HK-2 (cell line): ENCODE results near the gene TKT.

Source experiments
- DNase-seq: peaks from one replicate; pipeline ENCODE4 v3.0.0-alpha.2; 2018; ENCODE audit not compliant: unreplicated experiment

TKT gene

DNA sequence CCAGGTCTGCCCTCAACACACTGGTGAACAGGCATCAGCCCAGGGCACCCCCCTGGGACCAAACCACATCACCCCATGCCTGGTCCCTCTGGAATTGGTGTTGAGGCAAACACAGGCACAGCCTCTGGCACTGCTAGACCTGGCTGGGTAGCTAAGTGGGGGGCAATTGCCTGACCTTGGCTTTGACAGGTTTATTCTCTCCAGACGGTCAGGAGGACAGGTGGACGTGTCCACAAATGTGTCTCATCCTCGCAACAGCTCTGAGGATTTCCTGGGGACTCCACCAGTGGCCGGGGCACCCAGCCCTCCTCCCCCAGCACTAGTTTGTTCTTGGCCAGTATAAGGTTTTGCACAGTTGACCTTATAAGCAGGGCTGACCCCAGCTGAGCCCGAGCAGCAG, 31.3 kb downstream of the TKT start:
- no peak for DNase-seq

DNA sequence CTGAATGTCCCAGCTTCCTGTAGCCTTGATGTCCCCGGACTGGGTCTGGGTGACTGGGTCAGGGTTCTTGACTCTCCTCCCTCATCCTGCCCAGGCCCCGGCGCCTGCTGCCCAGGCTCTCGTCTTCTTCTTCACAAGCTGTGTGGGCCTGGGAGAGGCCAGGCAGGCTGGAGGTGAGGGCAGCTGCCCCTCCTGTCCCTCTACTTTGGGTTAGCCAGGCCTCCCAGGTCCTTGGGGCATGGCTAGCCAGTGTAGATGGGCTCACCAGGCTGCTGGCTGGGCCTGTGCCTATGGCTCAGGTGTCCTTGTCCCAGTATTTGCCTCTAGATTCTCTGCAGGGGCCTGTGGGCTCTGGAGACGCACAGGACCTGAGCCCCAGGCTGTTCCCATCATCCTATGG, 31.8 kb downstream of the TKT start:
- no peak for DNase-seq

GRCh38 chr3:53223541-53223966, 32.3 kb downstream of the TKT start:
- DNase-seq: no peak

DNA sequence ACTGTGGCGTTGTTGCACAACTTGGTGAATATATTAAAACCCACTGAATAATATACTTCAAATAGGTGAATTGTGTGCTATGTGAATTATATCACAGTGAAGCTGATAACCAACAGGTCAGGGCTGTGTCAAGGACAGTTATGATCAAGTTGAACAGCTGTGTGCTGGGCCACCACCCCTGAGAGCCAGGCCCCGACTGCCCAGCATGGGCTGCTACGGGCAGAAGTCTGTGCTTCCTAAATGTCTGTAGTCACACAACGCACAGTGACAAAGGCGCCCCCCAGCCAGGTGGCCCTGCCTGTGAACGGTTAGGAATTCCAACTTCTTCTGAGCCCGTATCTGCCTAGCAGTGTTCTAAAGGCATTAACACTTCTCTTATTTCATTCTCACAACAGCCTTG, 32.8 kb downstream of the TKT start:
- DNase-seq: no peak

DNA sequence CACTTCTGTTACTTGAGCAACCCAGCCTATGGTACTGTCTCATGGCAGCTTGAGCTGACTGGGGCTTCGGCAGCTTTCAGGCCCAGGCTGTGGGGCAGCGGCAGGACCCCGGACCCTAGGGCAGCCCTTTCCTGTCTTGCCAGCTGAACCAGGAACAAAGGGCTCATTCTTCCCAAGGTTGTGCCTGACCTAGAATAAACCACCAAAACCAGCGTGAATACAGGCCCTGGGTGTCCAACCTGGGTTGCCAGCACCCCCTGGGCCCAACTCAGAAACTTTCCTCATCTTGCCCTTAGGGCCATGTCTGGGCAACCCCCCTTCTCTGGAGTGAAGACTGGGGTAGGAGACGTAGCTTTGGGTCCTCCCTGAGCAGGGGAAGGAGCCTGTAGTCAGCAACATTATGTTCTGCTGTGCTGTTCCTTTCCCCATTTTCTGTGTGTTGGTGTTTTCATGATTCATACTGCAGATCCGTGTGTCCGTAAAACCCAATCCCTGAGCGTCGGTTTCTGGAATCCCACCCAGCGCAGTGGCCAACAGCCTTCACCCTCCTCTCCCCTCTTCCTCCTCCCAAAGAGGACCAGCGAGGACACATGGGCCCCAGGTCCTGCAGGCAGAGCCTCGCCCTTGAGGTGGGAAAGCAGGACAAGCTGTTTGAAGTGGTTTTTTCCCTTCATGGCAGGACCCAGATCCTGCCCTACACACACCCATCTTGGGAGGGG, 33.5 kb downstream of the TKT start:
- DNase-seq: no peak

- no peak for DNase-seq
These were observed 34.0 kb downstream of the TKT start for GRCh38 chr3:53221827-53222182.

DNA sequence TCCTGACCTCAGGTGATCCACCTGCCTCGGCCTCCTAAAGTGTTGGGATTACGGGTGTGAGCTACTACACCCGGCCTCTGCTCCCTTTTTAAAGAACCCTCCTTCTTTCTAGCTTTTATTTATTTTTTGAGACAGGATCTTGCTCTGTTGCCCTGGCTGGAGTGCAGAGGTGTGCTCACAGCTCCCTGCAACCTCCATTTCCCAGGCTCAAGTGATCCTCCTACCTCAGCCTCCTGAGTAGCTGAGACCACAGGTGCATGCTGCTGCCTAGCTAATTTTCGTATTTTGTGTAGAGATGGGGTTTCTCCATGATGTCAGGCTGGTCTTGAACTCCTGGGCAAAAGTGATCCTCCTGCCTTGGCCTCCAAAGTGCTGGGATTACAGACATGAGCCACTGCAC, 34.5 kb downstream of the TKT start:
- no peak for DNase-seq

DNA sequence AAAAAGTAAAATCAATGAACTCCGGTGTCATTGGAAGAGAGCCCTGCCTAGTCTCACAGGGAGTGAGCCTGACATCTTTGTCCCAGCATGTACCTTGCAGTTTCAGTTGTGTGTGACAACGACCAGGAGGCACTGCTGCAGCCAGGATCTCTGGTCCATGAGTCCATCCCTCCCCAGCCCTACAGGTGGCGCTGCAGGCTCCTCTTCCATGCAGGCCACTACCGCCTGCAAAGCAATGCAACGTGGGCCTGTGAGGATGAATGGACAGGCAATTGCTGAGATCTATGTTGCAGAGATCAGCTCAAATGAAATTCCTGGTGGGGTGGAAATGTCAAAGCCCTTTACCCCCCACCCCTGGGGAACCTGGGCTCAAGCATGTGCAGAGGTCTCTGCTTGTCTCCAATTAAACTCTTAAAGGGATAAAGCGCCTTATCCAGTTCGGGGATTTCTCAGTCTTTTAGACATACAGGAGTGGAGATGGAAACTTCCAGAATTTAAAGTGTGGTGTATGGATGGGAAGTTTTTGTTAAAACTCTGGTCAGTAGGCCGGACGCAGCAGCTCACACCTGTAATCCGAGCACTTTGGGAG, 35.8 kb downstream of the TKT start:
- peak; percentile 78 for DNase-seq

- no peak for DNase-seq
These were observed 37.7 kb downstream of the TKT start for GRCh38 chr3:53218131-53218530.

DNA sequence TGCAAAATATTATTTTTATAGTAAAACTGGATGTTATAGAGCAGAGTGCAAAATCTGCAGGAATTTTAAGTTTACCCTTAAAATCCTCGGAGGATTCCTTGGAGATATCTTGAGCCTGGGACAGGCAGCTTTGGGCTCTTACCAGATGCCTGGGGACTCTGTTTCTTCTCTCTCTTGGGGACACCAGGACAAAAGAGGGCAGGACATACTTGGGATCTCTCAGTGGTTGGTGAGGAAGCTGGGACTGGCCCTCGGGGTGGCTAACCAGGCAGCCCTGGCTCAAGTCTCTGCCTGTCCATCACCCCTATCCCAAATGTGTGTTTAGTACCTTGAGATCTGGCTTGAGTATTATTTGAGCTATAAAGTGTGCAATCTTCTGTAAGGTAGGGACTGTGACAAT, 38.6 kb downstream of the TKT start:
- DNase-seq: no peak

DNA sequence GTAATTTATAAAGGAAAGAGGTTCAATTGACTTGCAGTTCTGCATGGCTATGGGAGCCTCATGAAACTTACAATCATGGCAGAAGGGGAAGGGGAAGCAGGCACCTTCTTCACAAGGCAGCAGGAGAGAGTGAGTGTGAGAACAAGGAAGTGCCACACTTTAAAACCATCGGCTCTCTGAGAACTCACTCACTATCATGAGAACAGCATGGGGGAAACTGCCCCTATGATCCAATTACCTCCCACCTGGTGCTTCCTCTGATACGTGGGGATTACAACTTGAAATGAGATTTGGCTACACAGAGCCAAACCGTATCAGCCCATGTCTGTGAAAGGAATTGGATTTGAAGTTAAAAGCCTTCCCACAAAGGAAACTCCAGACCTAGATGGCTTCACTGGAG, 39.1 kb downstream of the TKT start:
- no peak for DNase-seq

DNA sequence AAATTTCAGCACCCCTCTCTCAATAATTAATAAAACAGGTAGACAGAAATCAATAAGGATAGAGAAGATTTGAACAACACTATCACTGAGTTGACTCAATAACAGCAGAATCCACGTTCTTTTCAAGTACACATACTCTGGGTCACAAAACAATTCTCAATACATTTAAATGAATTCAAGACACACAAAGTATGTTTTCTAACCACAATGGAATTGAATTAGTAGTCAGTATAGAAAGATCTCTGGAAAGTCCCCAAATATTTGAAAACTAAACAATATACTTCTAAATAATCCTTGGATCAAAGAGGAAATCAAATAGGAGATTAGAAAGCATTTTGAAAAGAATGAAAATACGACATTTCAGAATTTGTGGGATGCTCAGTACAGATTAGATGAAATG, 40.0 kb downstream of the TKT start:
- no peak for DNase-seq

DNA sequence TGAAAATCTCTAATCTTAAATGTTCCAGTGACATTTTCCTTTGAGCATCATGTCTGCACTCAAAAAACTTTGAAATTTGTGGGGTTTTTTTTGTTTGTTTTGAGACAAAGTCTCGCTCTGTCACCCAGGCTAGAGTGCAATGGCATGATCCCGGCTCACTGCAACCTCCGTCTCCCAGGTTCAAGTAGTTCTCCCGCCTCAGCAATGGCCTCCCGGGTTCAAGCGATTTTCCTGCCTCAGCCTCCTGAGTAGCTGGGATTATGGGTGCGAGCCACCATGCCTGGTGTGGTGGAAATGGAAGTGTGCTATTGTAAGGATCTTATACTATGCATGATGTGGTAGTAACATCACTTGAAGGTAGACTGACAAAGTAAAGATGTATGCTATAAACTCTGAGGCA, 42.5 kb downstream of the TKT start:
- DNase-seq: no peak

GRCh38 chr3:53211706-53212702, 43.8 kb downstream of the TKT start:
- no peak for DNase-seq

DNA sequence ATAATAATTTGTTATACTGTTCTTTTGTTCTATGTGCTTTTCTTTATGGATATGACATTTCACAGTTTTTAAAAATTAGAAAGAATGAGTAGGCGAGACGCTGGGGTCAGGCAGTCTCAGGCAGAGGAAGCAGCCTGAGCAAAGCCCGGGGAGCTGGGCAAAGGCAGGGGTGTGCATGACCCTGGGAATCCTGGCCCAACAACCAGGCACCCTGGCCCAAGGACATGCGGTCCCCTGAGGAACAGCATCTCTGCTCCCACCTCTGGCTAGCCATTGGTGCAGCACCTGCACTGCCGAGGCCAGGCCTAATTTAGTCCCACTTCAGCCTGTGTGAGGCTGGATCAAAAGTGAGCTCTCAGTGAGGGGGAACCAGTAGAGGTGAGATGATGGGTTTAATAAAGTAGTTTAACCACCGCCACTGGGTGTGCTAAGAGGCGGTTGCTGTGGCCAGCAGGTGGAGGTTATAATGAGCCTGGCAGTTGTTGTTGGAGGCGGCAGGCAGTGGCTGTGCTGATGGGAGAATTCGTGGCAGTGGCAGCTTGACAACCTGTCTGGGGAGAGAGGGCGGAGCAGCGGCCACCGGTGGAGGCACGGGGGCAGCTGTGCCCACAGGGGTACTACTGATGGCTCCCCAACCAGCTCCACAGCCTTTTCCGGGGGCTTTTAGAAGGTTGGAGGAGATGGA, 53.3 kb downstream of the TKT start:
- no peak for DNase-seq

DNA sequence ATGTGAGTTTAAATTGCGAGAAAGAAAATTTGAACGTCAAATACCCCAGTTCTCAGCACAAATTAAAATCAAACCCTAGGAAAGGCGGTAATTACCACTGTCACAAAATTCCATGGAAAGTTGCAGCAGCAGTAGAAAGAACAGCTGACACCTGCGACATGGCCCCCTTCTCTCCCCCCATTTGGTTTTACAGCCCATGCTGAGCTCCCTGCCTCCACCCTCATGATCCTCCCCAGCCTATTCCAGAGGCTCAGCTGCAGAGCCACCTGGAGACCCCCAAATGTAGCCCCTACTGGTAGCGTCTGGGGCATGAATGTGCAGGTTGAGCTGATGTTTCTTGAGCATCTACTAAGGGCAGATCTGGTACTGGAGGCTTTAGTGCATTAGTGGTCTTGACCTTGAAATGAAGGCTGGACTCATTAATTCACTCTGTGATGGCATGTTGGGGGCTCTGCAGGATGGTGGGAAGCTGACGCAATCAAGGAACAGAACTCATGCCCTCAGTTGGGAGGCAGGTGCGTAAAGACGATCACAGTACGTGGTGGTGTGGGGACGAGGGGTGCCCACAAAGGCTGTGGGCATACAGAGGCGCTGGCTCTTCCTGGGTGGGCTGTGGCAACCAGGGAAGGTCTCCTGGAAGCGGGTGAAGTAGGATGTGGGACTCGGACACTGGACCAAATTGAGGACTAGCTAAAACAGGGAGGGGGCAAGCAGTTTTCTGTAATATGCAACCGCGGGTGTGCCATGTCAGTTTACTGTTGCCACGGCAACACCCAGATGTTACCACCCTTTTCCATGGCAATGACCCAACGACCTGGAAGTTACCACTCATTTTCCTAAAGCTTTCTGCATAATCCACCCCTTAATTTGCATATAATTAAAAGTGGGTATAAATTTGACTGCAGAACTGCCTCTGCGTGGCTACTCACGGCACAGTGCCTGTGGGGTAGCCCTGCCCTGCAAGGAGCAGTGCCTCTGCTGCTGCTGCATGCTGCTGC, 55.0 kb downstream of the TKT start:
- no peak for DNase-seq

- DNase-seq: no peak
These were observed 56.0 kb downstream of the TKT start for GRCh38 chr3:53199834-53200233.

- DNase-seq: no peak
These were observed 56.8 kb downstream of the TKT start for GRCh38 chr3:53198996-53199395.

DNA sequence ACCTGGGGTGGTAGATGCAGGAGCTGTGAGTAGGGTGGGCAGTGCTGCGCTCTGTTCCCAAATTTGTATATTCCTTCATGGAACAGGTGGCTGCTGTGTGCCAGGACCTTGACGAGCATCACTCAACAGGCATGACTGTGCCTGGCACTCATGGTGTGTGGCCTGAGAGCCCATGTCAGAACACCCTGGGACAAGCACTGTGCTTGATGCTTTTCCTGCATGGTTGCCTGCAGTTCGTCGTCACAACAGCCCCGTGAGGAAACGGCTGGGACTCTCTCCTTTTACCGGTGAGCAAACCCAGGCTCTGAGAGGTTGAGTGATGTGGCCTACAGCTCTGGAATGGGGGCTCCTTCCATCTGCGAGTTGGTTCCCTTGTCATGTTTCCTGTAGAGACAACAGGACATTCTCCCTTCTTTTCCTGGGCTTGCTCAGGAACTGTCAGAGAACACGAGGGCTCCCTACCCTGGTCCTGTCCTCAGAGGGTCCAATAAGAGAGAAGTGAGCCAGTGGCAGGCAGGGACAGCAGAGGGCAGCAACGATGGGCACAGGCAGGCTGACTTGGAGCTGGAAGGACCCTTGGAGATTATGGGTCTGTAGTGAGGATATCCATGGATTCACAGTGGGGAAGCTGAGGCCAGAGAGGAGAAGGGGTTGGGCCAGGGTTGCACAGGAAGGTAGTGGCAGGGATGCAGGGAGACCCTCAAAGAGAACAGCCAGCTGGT, 57.4 kb downstream of the TKT start:
- DNase-seq: no peak
